ENCODE results near the gene MDC1. TPM values are rescaled to one million over a fixed set of nuclear protein-coding genes. Genes with fewer than 3 reads are reported as not detected.
A peak's percentile ranks its signal among the peaks of the same experiment; 100 is the strongest.

MDC1 gene
- total and polyA plus RNA-seq, 2 of the 13 experiments (the other 11 are each of a cell fraction or from before 2014, with no cell fraction given), result 8.4 to 14.0 TPM

GRCh38 chr6:30686908-30687658 is 30.0 kb downstream of the MDC1 start (continued):
- TF ChIP-seq THRA (CRISPR knock-in tag; IDR thresholded peaks at IDR 0.05; ENCODE audit: borderline replicate concordance) (peak; percentile 54; the same call in 1 of the 2 replicates), NR0B2 (CRISPR knock-in tag; IDR thresholded peaks at IDR 0.05) (peak; percentile 23; the same call in 1 of the 2 replicates), SNAPC4 (CRISPR knock-in tag; IDR thresholded peaks at IDR 0.05) (peak; percentile 76; the same call in 1 of the 2 replicates), BCL3 (CRISPR knock-in tag; IDR thresholded peaks at IDR 0.05) (peak; percentile 31; the same call in 1 of the 2 replicates), AGO2 (optimal IDR thresholded peaks at IDR 0.05; ENCODE audit: low read depth, low read length) (peak; percentile 83), ZNF768 (CRISPR knock-in tag; IDR thresholded peaks at IDR 0.05) (peak; percentile 24; the same call in 1 of the 2 replicates), RNF2 (conservative IDR thresholded peaks at IDR 0.05; ENCODE audit: low read depth) (no peak), JARID2 (CRISPR knock-in tag; IDR thresholded peaks at IDR 0.05; ENCODE audit: insufficient replicate concordance) (no peak), ZNF746 (CRISPR knock-in tag; IDR thresholded peaks at IDR 0.05) (peak; percentile 45; the same call in 1 of the 2 replicates), ZNF33B (CRISPR knock-in tag; IDR thresholded peaks at IDR 0.05) (peak; percentile 79; the same call in 1 of the 2 replicates)

Measured in HepG2 (cell line).